ENCODE measurements around the gene IL31.
A peak's percentile ranks its signal among the peaks of the same experiment; 100 is the strongest.
"Not testable (repeated sequence)": the region's sequence is repeated elsewhere in the genome, so short reads cannot be mapped to it uniquely, and the experiment has no call there.

IL31 gene

DNA sequence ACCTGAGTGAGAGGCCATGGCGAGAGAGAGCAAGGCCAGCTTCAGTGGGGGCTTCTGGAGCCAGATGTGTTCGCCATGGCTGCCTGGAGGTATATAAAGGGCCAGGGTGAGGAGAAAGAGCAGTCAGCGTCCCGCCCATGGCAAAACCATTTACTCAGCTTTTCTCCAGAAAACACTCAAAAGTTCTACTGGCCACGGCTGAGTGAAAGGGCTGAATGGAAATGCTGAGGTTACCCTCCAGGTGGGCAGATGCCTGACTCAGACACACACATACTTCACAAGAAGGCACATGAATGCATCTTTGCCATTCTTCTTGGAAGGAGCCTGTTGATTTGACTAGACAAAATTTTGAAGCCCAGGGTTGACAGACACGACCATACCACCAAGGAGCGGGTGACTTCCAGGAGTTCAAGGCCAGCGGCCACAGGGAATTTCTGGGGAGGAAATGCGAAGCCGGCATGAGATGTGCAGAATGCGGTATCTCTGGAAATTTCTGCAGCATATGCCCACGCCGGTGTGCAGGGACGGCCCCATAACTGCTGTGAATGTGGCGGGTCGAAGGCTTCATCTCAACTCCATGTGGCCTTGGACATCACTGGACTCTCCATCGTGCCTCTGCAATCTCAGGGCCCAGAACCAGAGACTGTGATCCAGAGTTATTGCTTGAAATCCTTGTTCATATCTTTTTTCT, at the start of gene IL31:
Gene IL31 (minus strand): TSS at position 67 of the 691 bp plus-strand sequence. CDS start 49 bp downstream, at position 18.
- no peak for DNase-seq (ENCODE audit: low spot score)

DNA sequence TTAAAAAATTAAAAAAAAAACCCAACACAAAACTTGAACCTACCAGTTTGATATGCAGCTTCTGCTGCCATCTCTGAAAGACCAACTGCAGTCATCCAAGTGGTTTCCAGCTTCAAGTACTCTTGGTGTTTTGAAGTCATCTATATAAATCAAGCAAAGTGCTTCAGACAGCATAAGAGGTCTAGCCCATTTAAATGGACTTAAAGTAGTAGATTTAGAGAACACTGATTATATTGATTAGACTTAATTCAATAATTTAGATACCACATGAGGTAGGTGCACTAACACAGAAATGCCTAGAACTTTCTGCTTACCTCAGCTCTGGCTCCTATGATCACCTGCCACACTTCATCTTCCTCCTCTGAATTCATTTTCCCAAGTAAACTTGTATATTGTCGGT, 42.4 kb upstream of the IL31 start:
- DNase-seq (ENCODE audit: low spot score), result no peak

DNA sequence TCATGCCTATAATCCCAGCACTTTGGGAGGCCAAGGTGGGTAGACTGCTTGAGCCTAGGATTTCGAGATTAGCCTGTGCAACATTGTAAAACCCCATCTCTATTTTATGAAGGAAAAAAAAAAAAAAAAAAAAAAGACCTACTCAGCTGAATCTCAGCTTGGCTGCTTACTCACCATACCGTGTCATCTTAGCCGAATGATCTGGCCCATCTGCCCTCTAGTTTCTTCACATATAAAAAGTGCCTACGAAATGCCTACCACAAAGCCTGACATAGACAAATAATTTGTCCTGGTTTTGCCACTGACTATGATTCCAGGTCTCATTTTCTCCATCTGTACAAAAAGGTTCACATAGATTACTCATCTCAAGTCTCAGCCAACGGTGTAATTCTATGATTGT, 41.8 kb upstream of the IL31 start:
- no peak for DNase-seq (ENCODE audit: low spot score)

DNA sequence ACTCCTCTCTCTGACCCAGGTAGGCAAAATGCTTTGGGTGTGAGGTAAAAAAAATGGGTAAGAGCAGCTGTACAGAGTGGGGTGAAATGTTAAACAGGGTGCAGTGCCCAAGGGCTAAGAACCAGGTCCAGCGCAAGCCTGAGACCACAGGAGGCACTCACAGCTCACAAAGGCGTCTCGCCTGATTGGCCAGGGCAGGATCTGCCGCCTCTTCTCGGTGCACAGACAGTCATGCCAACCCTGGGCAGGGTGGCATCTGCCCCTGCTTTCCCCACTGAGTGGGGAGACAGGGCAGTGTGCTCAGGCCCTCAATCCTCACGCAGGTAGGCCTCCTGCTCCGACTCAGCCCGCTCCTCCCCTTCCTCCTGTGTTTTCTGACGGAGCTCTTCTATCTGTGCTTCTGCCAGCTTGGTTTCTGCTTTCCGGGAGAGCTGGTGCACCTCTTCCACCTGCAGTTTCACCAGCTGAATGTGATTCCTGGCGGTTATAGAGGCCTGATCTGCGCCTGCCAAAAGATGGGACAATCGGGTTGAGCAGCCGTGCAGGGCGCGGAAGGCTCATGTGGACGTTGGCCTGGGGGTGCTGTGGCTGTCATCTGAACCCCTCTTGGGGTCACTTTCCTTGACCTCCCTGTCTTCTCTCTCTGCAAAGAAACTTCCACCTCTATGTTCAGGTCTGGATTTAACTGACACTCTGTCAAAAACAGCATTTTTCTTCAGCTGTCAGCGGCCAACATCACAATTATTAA, 34.2 kb upstream of the IL31 start:
- no peak for DNase-seq (ENCODE audit: low spot score)

DNA sequence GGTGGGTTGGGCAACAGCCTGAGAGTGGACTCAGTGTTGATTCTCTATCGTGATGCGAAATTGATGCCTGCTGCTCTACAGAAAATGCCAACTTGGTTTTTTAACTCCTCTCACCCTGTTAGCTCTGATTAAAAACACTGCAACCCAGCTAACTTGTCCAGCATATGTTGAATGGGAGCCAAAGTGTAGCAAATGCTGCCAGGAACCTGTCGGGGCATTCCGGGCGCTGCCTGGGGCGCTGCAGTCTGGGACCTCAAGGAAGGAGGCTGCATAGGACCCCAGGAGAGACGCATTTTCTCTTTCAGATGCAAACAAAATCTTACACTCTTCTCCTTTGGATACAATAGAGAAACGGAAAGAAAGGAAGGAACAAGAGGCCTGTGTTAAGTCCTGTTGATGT, 33.4 kb upstream of the IL31 start:
- no peak for DNase-seq (ENCODE audit: low spot score)

DNA sequence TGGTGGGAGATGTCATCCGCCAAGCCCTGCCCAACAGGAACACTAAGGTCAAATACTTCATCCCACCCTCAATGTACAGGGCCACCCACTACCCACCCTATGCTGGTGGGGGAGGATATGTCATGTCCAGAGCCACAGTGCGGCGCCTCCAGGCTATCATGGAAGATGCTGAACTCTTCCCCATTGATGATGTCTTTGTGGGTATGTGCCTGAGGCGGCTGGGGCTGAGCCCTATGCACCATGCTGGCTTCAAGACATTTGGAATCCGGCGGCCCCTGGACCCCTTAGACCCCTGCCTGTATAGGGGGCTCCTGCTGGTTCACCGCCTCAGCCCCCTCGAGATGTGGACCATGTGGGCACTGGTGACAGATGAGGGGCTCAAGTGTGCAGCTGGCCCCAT, 33.0 kb upstream of the IL31 start:
- DNase-seq (ENCODE audit: low spot score), result no peak

DNA sequence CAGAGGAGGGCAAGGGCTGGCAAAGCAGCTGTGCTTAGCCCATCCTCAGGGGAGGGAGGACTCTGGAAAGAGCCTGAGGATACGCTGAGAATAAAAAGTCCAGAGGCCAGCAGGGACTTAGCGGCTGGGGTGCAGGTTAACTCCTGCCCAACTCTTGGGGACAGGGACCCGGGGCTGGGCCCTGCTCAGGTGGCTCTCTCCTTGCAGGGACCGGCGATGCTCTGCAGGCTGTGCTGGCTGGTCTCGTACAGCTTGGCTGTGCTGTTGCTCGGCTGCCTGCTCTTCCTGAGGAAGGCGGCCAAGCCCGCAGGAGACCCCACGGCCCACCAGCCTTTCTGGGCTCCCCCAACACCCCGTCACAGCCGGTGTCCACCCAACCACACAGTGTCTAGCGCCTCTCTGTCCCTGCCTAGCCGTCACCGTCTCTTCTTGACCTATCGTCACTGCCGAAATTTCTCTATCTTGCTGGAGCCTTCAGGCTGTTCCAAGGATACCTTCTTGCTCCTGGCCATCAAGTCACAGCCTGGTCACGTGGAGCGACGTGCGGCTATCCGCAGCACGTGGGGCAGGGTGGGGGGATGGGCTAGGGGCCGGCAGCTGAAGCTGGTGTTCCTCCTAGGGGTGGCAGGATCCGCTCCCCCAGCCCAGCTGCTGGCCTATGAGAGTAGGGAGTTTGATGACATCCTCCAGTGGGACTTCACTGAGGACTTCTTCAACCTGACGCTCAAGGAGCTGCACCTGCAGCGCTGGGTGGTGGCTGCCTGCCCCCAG, 32.3 kb upstream of the IL31 start:
- no peak for DNase-seq (ENCODE audit: low spot score)

DNA sequence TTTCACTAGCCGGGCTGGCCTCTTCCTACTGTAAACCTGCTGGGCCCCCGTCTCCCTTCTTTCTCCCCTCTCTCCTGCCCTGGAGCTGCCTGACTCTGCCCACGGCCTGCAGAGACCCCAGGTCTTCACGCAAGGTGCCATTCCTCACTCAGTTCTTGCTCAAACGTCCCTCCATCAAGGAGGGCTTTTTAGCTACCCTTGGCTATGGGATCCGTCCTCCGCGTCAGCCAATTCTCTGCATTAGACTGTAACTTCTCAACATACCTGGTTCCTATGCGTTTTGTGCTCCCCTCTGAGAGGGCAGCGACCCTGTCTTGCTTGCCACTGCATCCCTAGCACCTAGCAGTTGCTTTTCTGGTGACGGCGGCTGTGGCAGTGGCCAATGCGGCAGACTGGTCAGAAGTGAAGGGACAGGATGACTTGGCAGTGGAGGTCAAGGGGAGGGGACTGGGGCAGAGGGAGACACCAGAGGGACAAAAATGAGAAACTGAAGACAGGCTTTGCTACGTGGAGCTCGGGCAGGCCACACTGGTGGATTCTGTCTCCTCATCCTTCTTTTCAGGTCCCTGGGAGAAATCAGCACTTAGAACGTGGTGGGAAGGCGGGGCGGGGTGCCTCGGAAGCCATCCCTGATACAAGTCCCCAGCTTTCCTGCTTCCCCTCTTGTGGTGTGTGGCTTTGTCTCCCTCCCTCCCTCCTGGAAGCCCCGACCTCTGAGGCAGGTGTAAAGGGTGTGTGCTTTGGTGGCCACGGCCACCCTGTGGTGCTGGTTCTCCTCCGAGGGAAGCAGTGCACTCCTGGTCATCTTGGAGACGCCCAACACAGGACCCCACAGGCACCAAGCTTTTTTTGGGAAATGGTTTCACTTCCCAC, 31.3 kb upstream of the IL31 start:
- DNase-seq (ENCODE audit: low spot score), result no peak

DNA sequence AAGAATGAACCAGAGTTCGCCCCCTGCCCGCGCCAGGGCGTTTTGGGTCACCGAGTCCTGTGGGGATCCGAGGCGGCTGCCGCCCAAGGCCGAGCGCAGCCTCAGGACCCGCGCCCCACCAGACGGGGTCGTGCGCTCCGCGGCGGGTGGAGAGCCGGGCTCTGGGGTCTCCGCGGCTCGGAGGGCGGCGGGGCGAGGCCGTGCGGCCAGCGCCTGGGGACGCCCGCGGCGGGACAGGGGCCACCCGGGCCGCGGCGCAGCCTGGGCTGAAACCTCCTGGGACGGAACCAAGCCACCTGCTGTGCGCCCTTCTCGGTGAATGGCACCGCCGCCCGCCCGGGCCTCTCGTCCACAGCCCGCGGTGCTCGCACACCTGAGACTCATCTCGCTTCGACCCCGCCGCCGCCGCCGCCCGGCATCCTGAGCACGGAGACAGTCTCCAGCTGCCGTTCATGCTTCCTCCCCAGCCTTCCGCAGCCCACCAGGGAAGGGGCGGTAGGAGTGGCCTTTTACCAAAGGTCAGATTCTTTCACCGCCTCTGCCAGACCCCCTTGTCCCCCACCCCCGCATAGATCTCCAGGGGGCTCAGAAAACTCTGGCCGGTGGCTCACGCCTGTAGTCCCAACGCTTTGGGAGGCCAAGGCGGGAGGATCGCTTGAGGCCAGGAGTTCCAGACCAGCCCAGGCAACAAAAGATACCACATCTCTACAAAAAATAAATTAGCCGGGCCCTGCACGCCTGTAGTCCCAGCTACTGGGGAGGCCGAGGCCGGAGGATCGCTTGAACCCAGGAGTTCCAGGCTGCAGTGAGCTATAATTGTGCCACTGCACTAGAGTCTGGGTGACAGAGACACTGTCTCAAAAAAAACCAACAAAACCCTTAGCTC, 30.4 kb upstream of the IL31 start:
- DNase-seq (ENCODE audit: low spot score), result no peak

DNA sequence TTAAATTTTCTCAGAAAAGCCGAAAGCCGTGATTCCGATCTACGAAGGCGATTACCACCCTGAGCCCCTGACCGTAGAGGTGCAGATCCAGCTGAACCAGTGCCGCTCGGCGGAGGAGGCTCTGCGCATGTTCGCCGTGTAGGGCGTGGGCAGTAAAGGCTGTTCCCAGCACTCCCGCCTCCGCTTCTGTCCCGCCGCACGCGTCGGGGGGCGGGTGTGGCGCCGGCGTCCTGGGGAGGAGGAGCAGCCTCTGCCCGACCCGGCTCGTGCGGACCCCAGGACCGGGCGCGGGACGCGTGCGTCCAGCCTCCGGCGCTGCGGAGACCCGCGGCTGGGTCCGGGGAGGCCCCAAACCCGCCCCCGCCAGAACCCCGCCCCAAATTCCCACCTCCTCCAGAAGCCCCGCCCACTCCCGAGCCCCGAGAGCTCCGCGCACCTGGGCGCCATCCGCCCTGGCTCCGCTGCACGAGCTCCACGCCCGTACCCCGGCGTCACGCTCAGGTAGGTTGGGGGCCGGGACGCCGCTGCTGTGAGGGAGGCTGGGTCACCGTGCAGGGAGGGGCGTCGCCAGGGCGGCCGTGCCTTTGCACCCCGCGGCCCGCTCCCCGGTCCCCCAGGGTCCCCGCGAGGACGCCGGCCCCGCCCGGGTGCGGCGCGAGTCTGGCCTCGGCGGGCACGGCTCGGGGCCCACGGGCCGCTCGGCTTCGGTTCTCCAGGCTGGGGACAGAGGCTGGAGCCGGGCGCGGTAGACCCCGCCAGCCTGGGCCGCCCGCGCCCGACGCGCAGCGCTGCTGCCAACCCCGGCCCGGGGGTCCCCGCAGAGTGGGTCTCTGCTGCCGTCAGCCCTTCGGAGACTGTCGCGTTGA, 29.5 kb upstream of the IL31 start, which contains the start of gene B3GNT4:
Gene B3GNT4 (plus strand): TSS at position 409 of the 866 bp plus-strand sequence. CDS start 910 bp downstream, outside the sequence.
- DNase-seq (ENCODE audit: low spot score), result peak; percentile 69

DNA sequence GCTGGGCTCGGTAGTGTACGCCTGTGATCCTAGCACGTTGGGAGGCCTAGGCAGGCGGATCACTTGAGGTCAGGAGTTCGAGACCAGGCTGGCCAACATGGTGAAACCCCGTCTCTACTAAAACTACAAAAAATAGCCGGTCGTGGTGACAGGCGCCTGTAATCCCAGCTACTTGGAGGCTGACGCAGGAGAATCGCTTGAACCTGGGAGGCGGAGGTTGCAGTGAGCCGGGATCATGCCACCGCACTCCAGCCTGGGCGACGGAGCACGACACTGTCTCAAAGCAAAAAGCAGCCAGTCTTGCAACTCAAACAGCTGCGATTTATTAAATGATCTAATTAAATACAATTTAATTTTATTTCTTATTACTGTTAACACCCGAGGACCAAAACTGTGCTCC, 28.8 kb upstream of the IL31 start:
- not testable (repeated sequence) for DNase-seq (ENCODE audit: low spot score)

DNA sequence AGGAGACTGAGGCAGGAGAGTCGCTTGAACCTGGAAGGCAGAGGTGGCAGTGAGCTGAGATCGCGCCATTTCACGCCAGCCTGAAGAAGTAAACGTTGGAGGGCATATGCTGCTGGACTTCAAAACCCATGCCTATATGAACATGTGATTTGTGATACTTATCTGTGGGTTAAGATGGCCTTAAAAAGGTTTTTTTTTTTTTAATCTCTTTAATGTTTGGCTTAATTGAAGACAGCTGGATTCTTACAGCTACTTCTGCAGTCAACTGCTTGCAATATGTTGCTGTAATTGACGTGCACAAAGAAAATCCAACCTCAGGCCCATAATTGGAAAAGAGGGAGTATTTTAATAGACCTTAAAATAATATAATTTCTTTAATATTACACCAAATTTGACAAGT, 28.0 kb upstream of the IL31 start:
- DNase-seq (ENCODE audit: low spot score), result no peak

DNA sequence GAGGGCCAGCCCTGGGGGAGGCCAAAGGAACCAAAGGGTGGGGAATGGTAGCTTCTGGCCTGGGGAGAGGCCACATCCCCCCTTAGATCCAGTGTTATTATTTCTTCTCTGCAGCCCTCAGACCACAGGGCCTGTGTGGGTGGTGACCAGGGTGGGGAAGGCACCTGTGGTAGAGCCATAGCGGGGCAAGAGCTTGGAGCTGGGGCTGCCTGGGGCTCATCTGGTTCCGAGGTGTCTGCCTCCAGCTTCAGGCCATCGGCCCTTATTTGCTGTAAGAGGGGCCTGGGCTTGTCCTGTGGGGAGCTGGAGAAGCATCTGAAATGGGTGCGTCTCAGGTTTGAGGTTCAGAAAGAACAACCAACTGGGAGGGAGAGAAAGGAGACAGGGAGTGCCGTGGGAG, 27.4 kb upstream of the IL31 start:
- DNase-seq (ENCODE audit: low spot score), result no peak

DNA sequence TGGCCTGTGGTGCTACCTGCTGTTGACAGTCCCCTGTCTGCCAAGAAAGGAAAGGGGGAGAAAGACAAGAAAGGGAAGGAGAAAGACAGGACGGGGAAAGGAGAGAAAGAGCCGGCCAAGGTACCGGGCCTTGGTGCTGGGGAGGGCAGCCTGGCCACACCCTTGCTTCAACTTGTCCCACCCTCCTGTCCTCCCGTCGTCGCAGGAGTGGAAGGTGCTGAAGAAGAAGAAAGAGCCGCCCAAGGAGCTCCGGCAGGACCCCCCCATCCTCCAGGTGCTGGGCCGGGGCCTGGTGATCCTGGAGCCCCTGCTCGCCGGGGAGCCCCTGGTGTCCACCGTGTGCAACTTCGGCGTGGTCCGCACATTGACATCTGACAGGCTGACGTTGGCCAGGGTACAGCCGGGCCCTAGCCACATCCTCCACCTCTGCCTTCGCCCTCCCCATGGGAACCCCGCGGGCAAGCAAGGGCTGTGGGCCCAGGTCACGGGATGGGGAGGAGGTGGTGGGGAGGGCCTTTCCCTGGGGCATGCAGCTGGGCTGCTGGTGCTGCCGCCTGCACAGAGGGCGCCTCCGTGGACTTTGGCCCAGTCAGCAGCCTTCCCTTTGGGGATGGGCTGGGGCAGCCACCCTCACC, 26.6 kb upstream of the IL31 start:
- no peak for DNase-seq (ENCODE audit: low spot score)

DNA sequence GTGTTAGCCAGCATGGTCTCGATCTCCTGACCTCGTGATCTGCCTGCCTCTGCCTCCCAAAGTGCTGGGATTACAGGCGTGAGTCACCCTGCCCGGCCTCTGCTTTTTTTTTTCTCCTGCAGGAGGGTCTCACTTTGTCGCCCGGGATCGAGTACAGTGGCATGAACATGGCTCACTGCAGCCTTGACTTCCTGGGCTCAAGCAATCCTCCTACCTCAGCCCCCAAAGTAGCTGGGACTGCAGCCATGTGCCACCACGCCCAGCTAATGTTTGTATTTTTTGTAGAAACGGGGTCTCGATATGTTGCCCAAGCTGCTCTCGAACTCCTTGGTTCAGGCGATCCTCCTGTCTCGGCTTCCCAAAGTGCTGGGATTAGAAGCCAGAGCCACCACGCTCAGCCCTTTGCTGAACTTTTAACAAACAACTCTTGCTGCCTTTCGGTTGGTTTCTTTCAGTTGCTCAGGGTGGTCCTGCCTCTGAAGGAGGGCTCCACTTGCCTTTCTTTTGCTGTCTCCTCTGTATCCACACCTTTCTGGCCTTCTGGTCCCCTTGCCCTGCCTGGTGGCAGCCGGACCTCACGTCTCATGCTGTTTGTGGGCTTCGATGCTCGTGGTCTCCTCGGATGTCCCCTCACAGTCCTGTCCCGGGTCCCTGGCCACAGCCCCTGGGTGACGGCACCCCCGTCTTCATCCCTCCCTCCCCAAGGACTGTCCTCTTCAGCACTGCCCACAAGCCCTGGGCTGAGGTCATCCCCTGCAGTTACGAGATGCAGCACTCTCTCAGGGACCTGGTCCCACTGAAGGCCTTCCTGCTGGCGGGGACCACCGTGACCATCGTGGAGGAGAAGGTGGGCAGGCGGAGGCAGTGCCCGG, 25.7 kb upstream of the IL31 start:
- DNase-seq (ENCODE audit: low spot score), result no peak

DNA sequence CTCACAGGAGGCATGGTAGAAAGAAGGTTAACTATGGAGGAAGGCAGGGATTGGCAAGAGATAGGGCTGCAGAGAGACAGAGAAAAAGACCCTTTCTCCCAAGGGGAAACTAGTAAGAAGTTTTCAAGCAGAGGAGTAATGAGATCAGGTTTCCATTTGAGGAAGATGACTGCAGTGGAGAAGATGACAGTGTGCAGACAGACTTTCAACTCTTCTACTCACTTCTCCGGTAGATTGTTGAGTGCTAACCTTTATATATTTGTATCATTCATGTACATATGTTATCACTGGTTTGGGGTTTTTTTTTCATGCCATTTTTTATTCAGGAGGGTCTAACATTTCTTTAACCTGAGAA, 23.6 kb upstream of the IL31 start:
- no peak for DNase-seq (ENCODE audit: low spot score)

DNA sequence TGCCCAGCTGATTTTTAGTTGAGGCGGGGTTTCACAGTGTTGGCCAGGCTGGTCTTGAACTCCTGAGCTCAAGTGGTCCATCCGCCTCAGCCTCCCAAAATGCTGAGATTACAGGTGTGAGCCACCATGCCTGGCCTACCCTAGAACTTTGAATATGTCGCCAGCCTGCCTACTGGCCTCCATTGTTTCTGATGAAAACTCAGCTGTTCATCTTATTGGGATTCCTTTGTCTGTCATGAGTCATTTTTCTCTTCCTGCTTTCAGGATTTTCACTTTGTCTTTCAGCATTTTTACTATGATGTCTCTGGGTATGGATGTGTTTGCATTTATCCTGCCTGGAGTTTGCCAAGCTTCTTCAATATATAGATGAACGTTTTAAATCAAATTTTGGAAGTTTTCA, 21.4 kb upstream of the IL31 start:
- no peak for DNase-seq (ENCODE audit: low spot score)

DNA sequence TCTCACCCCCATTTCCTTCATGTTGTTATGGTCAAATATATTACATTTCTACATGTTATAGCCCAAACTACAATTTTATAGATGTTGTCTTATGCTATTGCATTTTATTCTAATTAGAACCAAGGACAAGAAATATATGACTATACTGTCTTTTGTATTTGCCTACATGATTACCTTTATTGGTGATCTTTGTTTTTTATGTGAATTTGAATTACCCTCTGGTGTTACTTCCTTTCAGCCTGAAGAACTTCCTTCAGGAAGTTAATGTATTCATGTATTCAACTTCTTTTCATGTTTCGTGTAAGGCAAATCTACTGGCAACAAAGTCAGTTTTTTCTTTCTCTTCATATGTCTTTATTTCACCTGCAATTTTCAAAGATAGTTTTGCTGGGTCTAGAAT, 20.8 kb upstream of the IL31 start:
- DNase-seq (ENCODE audit: low spot score), result no peak
